H1 (cell line): ENCODE data around the gene ENDOD1. TPM values are rescaled to one million over a fixed set of nuclear protein-coding genes. Genes with fewer than 3 reads are reported as not detected.

Source experiments
- CTCF ChIA-PET: fragments of 300-600 bp; sonication (Branson Sonifier 250); formaldehyde crosslinking; loops from one replicate; lab custom pipeline; 2021; ENCODE audit not compliant: partially characterized antibody; lab: Charles Lee
- POLR2A ChIA-PET: fragments of 300-600 bp; sonication (Branson Sonifier 250); formaldehyde crosslinking; loops from one replicate; lab custom pipeline; 2021; ENCODE audit warnings: inconsistent platforms; ENCODE audit not compliant: partially characterized antibody; lab: Charles Lee
- DNase-seq, 2 experiments: peaks; one replicate each; pipeline versions ENCODE4 v3.0.0 to v3.0.0-alpha.2; 2010 to 2022; ENCODE audit warnings: low spot score in 2 of 2, low read depth in 1 of 2, mixed read lengths in 1 of 2
- FAIRE-seq: peaks from 2 replicates; lab custom pipeline; 2011; peaks lifted over from hg19 to GRCh38; lab: Jason Lieb, UNC
- H2AFZ ChIP-seq: 2 replicates; pipeline ENCODE4 v1.8.1; 2012; ENCODE audit warnings: low read length, inconsistent platforms
- H2AK5ac ChIP-seq: 2 replicates; pipeline ENCODE4 v1.6.1; 2013; ENCODE audit warnings: low read depth, low read length
- H2BK120ac ChIP-seq: replicated peaks from 2 replicates; pipeline ENCODE3; 2013; ENCODE audit warnings: low read depth, low read length, inconsistent platforms
- H2BK12ac ChIP-seq: 2 replicates; pipeline ENCODE4 v1.6.1; 2013; ENCODE audit warnings: low read depth, low read length
- H2BK15ac ChIP-seq: 2 replicates; pipeline ENCODE4 v1.6.1; 2013; ENCODE audit warnings: low read length
- H2BK20ac ChIP-seq: 2 replicates; pipeline ENCODE4 v1.6.1; 2013; ENCODE audit warnings: low read length
- H2BK5ac ChIP-seq: 2 replicates; pipeline ENCODE4 v1.6.1; 2013; ENCODE audit warnings: low read depth, low read length
- H3K14ac ChIP-seq: 2 replicates; pipeline ENCODE4 v1.6.1; 2013; ENCODE audit warnings: inconsistent platforms; ENCODE audit not compliant: insufficient read length
- H3K18ac ChIP-seq: 2 replicates; pipeline ENCODE4 v1.6.1; 2013; ENCODE audit warnings: low read length; ENCODE audit errors: extremely low read depth
- H3K23ac ChIP-seq: 2 replicates; pipeline ENCODE4 v1.6.1; 2013; ENCODE audit warnings: inconsistent platforms; ENCODE audit not compliant: insufficient read length
- H3K23me2 ChIP-seq: 2 replicates; pipeline ENCODE4 v1.6.1; 2013; ENCODE audit warnings: low read depth, low read length
- H3K27ac ChIP-seq: 2 replicates; pipeline ENCODE4 v1.6.1; 2011; ENCODE audit warnings: low read depth, low read length, inconsistent platforms
- H3K27me3 ChIP-seq, 4 experiments: replicated peaks in 1 of 4; 1 replicate in 1 of 4; 2 replicates in 3 of 4; pipeline versions ENCODE4 v1.6.1 to v1.8.1; 2011 to 2013; ENCODE audit warnings: low read length in 3 of 4, mild to moderate bottlenecking in 3 of 4, inconsistent platforms in 2 of 4, mixed read lengths in 2 of 4, moderate library complexity in 1 of 4; ENCODE audit not compliant: control insufficient read depth in 3 of 4, insufficient read depth in 3 of 4; ENCODE audit errors: extremely low read depth in 1 of 4
- H3K36me3 ChIP-seq, 4 experiments: 2 replicates each; pipeline versions ENCODE4 v1.6.1 to v1.8.1; 2011 to 2013; ENCODE audit warnings: mild to moderate bottlenecking in 4 of 4, low read length in 3 of 4, moderate library complexity in 2 of 4, control low read depth in 1 of 4, inconsistent platforms in 1 of 4; ENCODE audit not compliant: insufficient read depth in 4 of 4, control insufficient read depth in 2 of 4
- H3K4ac ChIP-seq: replicated peaks from 2 replicates; pipeline ENCODE3; 2013; ENCODE audit warnings: low read length, low read depth, mixed read lengths, inconsistent platforms; ENCODE audit not compliant: insufficient read length
- H3K4me1 ChIP-seq, 4 experiments: replicated peaks in 1 of 4; 1 replicate in 1 of 4; 2 replicates in 3 of 4; pipeline versions ENCODE4 v1.6.1 to v1.8.1; 2011 to 2013; ENCODE audit warnings: low read length in 3 of 4, inconsistent platforms in 2 of 4, mixed read lengths in 1 of 4; ENCODE audit not compliant: insufficient read depth in 4 of 4, control insufficient read depth in 3 of 4
- H3K4me2 ChIP-seq, 2 experiments: 2 replicates each; pipeline versions ENCODE4 v1.6.1 to v1.8.1; 2011 to 2013; ENCODE audit warnings: low read depth in 2 of 2, low read length in 2 of 2, control low read depth in 1 of 2, inconsistent platforms in 1 of 2, mild to moderate bottlenecking in 1 of 2; ENCODE audit not compliant: insufficient read depth in 1 of 2
- H3K4me3 ChIP-seq, 4 experiments: fragments of 200-600, 300-600 bp in 1 of 4; sonication (generic), shearing (Covaris generic), sonication (Bioruptor Twin) in 1 of 4; 2 replicates each; pipeline versions ENCODE4 v1.5.1 to v1.8.1; 2011 to 2016; ENCODE audit warnings: low read length in 4 of 4, low read depth in 3 of 4, control low read depth in 2 of 4, inconsistent platforms in 2 of 4, mild to moderate bottlenecking in 2 of 4, mixed read lengths in 1 of 4, moderate library complexity in 1 of 4; ENCODE audit not compliant: insufficient read depth in 2 of 4; ENCODE audit errors: extremely low read depth in 1 of 4
- H3K56ac ChIP-seq: replicated peaks from 2 replicates; pipeline ENCODE3; 2013; ENCODE audit warnings: low read depth, mild to moderate bottlenecking, mixed read lengths, low read length, inconsistent platforms; ENCODE audit not compliant: insufficient read length
- H3K79me1 ChIP-seq: 2 replicates; pipeline ENCODE4 v1.6.1; 2013; ENCODE audit warnings: low read depth, low read length, control low read depth
- H3K79me2 ChIP-seq, 2 experiments: 2 replicates each; pipeline versions ENCODE4 v1.6.1 to v1.8.1; 2012 to 2013; ENCODE audit warnings: low read length in 2 of 2, mild to moderate bottlenecking in 2 of 2, inconsistent platforms in 1 of 2; ENCODE audit not compliant: insufficient read depth in 2 of 2, control insufficient read depth in 1 of 2
- H3K9ac ChIP-seq, 4 experiments: replicated peaks in 1 of 4; 1 replicate in 1 of 4; 2 replicates in 3 of 4; pipeline versions ENCODE4 v1.6.1 to v1.8.1; 2011 to 2013; ENCODE audit warnings: low read depth in 3 of 4, low read length in 3 of 4, control low read depth in 2 of 4, mild to moderate bottlenecking in 2 of 4, moderate library complexity in 2 of 4, inconsistent platforms in 1 of 4; ENCODE audit errors: extremely low read depth in 1 of 4
- H3K9me3 ChIP-seq, 2 experiments: 2 replicates each; pipeline versions ENCODE4 v1.6.1 to v1.8.1; 2012 to 2013; ENCODE audit warnings: mild to moderate bottlenecking in 2 of 2, moderate library complexity in 2 of 2, control low read depth in 1 of 2, inconsistent platforms in 1 of 2, low read depth in 1 of 2, low read length in 1 of 2, mixed read lengths in 1 of 2; ENCODE audit not compliant: insufficient read depth in 2 of 2
- H4K20me1 ChIP-seq, 2 experiments: replicated peaks in 1 of 2; 2 replicates each; pipeline versions ENCODE3 to v1.8.1; 2011 to 2013; ENCODE audit warnings: inconsistent platforms in 2 of 2, low read length in 2 of 2, mild to moderate bottlenecking in 1 of 2; ENCODE audit not compliant: insufficient read depth in 2 of 2, control insufficient read depth in 1 of 2
- H4K5ac ChIP-seq: 2 replicates; pipeline ENCODE4 v1.6.1; 2013; ENCODE audit warnings: low read length, low read depth, mixed read lengths, inconsistent platforms; ENCODE audit not compliant: insufficient read length
- H4K8ac ChIP-seq: 2 replicates; pipeline ENCODE4 v1.8.0; 2013; ENCODE audit warnings: mild to moderate bottlenecking, moderate library complexity, low read length, inconsistent platforms; ENCODE audit not compliant: insufficient read depth; ENCODE audit errors: extremely low read depth
- H4K91ac ChIP-seq: replicated peaks from 2 replicates; pipeline ENCODE3; 2013; ENCODE audit warnings: low read length, mixed read lengths, inconsistent platforms; ENCODE audit not compliant: insufficient read length
- BACH1 ChIP-seq: IDR thresholded peaks from 2 replicates; pipeline ENCODE4 v1.6.1; 2012; ENCODE audit warnings: low read length, improper control_type of control experiment
- BCL11A ChIP-seq, 2 experiments: IDR thresholded peaks; one replicate each; pipeline ENCODE4 v1.6.1; 2011; ENCODE audit warnings: low read depth in 2 of 2, low read length in 2 of 2, mild to moderate bottlenecking in 2 of 2
- CHD2 ChIP-seq: IDR thresholded peaks from 2 replicates; pipeline ENCODE4 v1.6.1; 2012; ENCODE audit warnings: low read length, improper control_type of control experiment
- CREB1 ChIP-seq: IDR thresholded peaks from 2 replicates; pipeline ENCODE4 v1.6.1; 2012; ENCODE audit warnings: inconsistent platforms
- NANOG ChIP-seq: IDR thresholded peaks from 2 replicates; pipeline ENCODE4 v1.6.1; 2011; ENCODE audit warnings: low read length, low read depth, mild to moderate bottlenecking, inconsistent platforms; ENCODE audit not compliant: insufficient read depth, poor library complexity, severe bottlenecking
- RFX5 ChIP-seq: IDR thresholded peaks from 2 replicates; pipeline ENCODE4 v1.6.1; 2011; ENCODE audit warnings: low read depth, low read length, improper control_type of control experiment, borderline replicate concordance
- RNF2 ChIP-seq: fragments of 200-900, 300-1000 bp; sonication (generic); IDR thresholded peaks from 2 replicates; pipeline ENCODE4 v1.7.1; 2016; ENCODE audit warnings: borderline replicate concordance, low read depth, mild to moderate bottlenecking, antibody characterized with exemption, low read length; ENCODE audit not compliant: poor library complexity, severe bottlenecking; ENCODE audit errors: missing control alignments
- SIRT6 ChIP-seq: IDR thresholded peaks from one replicate; pipeline ENCODE4 v1.7.1; 2012; ENCODE audit warnings: low read length, inconsistent platforms
- SP4 ChIP-seq: IDR thresholded peaks from 2 replicates; pipeline ENCODE4 v1.6.1; 2012; ENCODE audit warnings: low read length, inconsistent platforms
- WGBS, 2 experiments: shearing (Covaris generic) in 1 of 2; methylation state at CpG; one replicate each; pipeline versions ENCODE4 v1.1.6 to v1.1.7; 2013 to 2015; ENCODE audit warnings: low lambda C conversion rate in 2 of 2, mixed read lengths in 2 of 2, inconsistent platforms in 1 of 2, low coverage in 1 of 2, missing lambda C conversion rate in 1 of 2; ENCODE audit not compliant: insufficient replicate concordance in 2 of 2, insufficient coverage in 1 of 2, insufficient read length in 1 of 2; ENCODE audit errors: extremely low coverage in 1 of 2, missing lambda C conversion rate in 1 of 2; 5-methylcytosine and 5-hydroxymethylcytosine counted together
- polyA plus RNA-seq, 7 experiments: library from polyadenylated mRNA; depleted of rRNA in 3 of 7; stranded (reverse) in 5 of 7; unstranded in 2 of 7; fragments of >200 nt in 5 of 7; fragments of 200-250 nt in 2 of 7; gene quantifications; 1 replicate in 5 of 7; 2 replicates in 1 of 7; 4 replicates in 1 of 7; pipeline versions ENCODE4 v1.2.1 to v1.2.3, GENCODE V29; 2011 to 2013; ENCODE audit warnings: missing spikeins in 2 of 7, mixed read lengths in 2 of 7
- total RNA-seq: library from RNA; stranded (reverse); fragmentation: NEBNext Ultra II Directional; extraction: Animal tissue kit (Norgen Biotek cat#: 25700); gene quantifications from 2 replicates; pipeline ENCODE4 v1.2.1, GENCODE V29; 2021

ENDOD1 gene
- total and polyA plus RNA-seq, 2 of the 8 experiments (the other 6 are each of a cell fraction or from before 2014, with no cell fraction given), result 1.2 to 2.5 TPM

- H4K5ac ChIP-seq, result no peak overlapping the region
- TF ChIP-seq CREB1 (no peak), NANOG (no peak), BACH1 (no peak), RFX5 (no peak), RNF2 (no peak), CHD2 (no peak), BCL11A (IDR thresholded peaks at IDR 0.05; ENCODE audit: low read depth in 2 of 2, low read length in 2 of 2) (no peak), SP4 (no peak), SIRT6 (no peak)
- TF ChIP-seq, all 59 proteins: peak for 0
- H3K9me3 ChIP-seq, result no peaks in the 10 kb centered on the region; a peak in 1 of 4 replicates
- DNase-seq, result no peak
- no peak overlapping the region for H3K23ac ChIP-seq
- no peak overlapping the region for H4K91ac ChIP-seq
- H3K4me2 ChIP-seq, result no peak overlapping the region
- H2BK120ac ChIP-seq, result no peak overlapping the region
- no peak overlapping the region for H2AFZ ChIP-seq
- H3K14ac ChIP-seq, result no peak overlapping the region
- H3K23me2 ChIP-seq, result peaks cover 15% of the 10 kb centered on the region; the same call in 1 of the 2 replicates
- no peak overlapping the region for H3K18ac ChIP-seq
- H3K4me3 ChIP-seq, result no peak overlapping the region
- no peak overlapping the region for H2AK5ac ChIP-seq
- no peak for FAIRE-seq
- ChIA-PET POLR2A (interaction anchor here (1.0 to 1.1 kb wide), 2 partner anchors 11 to 612 kb away, joined by 3 read pairs; no protein-coding TSS in a partner anchor), CTCF (interaction anchor here (0.7 to 17.5 kb wide), 53 partner anchors 8 to 1271 kb away, joined by 3 to 407 read pairs (median 5); partner anchors contain the start of genes FAM76B and SRSF8)
- H2BK15ac ChIP-seq, result no peak overlapping the region
- H3K4ac ChIP-seq, result no peak overlapping the region
- no peak overlapping the region for H2BK20ac ChIP-seq
- no peak overlapping the region for H4K8ac ChIP-seq
- peaks cover 8 to 25% (median 21%) of the 10 kb centered on the region in 4 experiments for H3K27me3 ChIP-seq
- no peak overlapping the region for H2BK5ac ChIP-seq
- H3K36me3 ChIP-seq, result no peaks in the 10 kb centered on the region
- 74% methylated on average over 1 of the region's 1 CpG; no CpG with 5 or more reads in 1 of the 2 experiments for WGBS, 2 experiments
- no peaks in the 10 kb centered on the region for H3K79me1 ChIP-seq
- H3K79me2 ChIP-seq, result no peaks in the 10 kb centered on the region
- H3K9ac ChIP-seq, result no peak overlapping the region
- peaks cover 3 to 5% (median 4%) of the 10 kb centered on the region in 4 experiments; a peak in 6 of 7 replicates for H3K4me1 ChIP-seq
- H2BK12ac ChIP-seq, result no peak overlapping the region
- H3K56ac ChIP-seq, result no peak overlapping the region
- no peak overlapping the region for H3K27ac ChIP-seq
- no peaks in the 10 kb centered on the region for H4K20me1 ChIP-seq
Measured at GRCh38 chr11:95153857-95154246, 64.2 kb downstream of the ENDOD1 start.
